DND-41 (cell line): Measurements from ENCODE around the gene OR10A5.
"Not testable (repeated sequence)": the region's sequence is repeated elsewhere in the genome, so short reads cannot be mapped to it uniquely, and the experiment has no call there.

Experiments used
- CTCF ChIP-seq: IDR thresholded peaks from 2 replicates; pipeline ENCODE4 v1.5.1; 2012; ENCODE audit warnings: borderline replicate concordance, low read length, moderate library complexity, mild to moderate bottlenecking; ENCODE audit not compliant: poor library complexity, severe bottlenecking; ENCODE audit errors: extremely low read depth
- EZH2 ChIP-seq: IDR thresholded peaks from 3 replicates; pipeline ENCODE4 v1.6.1; 2012; ENCODE audit warnings: borderline replicate concordance, low read depth, mild to moderate bottlenecking, moderate library complexity, low read length, inconsistent platforms; ENCODE audit not compliant: severe bottlenecking

GRCh38 chr11:6854801-6855200 lies 9.3 kb downstream of the OR10A5 start:
- TF ChIP-seq CTCF, EZH2: not testable (repeated sequence)
